NCI-H2171 treated with DMSO at 0.1 percent for 48 hours (cell line): Measurements from ENCODE around the gene CLEC19A.

Source experiments
- DNase-seq: peaks from one replicate; lab custom pipeline; 2025; lab: John Stamatoyannopoulos, UW

Gene CLEC19A

DNA sequence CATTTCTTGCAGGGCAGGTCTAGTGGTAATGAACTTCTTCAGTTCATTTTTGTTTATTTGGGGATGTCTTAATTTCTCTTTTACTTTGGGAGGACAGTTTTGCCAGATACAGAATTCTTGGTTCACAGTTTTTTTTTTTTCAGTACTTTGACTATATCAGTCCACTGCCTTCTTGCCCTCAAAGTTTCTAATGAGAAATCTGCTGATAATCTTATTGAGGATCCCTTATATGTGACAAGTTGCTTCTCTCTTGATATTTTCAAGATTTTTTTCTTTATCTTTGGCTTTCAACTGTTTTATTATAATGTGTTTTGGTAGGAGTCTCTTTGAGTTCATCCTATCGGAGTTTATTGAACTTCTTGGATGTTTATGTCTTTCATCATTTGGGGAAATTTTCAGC, 42.8 kb downstream of the CLEC19A start:
- no peak for DNase-seq

DNA sequence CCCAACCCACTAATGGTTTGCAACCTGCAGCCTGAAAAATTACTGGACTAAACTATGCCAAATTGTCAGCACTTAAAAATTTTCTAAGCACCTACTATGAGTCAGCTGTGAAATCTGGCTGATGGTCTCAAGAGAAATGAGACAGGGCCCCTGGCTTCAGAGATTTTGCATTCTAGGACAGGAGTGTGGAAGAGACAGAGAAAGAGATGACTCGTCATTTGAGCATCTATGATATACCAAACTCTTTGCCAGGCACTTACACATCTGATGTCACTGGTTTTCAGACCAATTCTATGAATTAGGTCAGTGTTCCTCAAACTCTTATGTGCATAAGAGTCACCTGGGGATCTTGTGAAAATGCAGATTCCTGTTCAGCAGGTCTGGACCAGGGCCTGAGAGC, 44.4 kb downstream of the CLEC19A start:
- DNase-seq = no peak

GRCh38 chr16:19330841-19331397, 45.4 kb downstream of the CLEC19A start:
- DNase-seq = no peak

GRCh38 chr16:19331794-19332193, 46.3 kb downstream of the CLEC19A start:
- DNase-seq = no peak

DNA sequence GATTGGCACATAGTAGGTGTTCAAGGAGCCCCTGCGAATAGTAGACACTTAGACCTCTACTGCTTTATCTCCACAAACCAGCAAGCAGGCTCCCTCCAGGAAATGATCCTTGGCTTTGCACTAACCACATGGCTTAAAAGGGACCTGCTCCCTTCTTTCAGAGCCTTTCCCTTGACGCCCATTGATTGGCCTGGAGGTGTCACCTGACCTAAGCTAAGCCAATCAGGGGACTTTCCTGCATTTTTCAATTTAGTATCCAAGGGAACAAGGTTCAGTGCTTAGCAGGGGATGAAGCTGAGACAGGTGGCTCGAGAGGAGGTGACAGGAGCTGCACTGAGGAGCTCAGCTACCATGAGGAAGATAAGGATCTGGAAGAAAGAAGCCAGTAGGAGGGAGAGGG, 52.8 kb downstream of the CLEC19A start:
- peak; percentile 58 for DNase-seq

DNA sequence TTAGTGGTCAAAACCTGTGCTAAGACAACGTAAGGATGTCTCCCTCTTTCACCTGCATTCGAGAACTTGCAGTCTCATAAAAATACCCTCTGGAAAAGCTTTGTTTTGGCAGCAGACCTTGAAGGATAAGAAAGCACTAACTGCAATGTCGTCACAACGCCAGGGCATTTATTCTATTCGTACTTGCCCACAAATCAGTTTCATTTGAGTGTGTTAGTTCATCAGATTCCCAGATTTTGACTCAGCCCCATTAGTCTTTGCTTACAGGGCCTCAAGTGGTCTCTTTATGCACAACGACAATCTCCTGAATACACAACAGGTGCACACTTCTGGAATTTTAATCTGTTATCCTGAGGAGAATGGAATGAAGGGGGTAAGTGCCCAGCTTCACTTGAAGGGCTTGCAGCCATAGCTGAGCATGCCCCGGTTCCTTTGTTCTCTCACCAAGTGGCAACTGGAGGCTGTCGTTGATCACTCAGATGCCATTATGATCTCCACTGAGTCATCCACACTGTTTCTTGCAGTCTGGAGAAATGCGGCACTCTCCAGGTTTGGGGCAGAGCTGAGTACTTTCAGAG, 58.8 kb downstream of the CLEC19A start:
- no peak for DNase-seq

- no peak for DNase-seq
These were observed 59.4 kb downstream of the CLEC19A start for GRCh38 chr16:19344980-19345379.

DNA sequence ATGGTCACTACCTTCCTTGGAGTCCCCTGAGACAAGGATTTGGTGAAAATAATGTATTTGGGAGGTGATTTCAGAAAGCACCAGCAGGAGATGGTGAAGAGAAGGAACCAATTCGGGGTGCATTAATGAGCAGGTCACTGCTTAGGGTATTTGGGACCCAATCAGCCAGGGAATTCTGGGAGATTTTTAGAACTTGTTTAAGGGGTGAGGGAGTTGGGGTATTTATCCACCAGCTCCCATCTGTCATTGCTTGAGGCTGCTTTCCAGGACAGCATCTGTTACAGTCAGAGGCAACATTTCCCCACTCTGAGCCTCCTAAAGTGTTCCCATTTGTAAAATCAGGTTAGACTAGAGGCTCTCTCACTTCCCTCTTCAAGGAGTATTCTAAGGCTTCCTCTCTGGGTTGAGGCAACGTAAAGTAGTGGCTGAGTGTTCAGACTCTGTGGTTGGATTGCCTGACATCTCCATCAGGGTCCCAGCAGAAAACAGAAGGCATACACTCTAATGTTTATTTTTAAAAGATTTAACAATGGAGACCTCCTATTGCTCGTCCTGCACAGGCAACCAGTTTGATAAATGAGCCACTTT, 60.9 kb downstream of the CLEC19A start:
- DNase-seq = peak; percentile 45

GRCh38 chr16:19348125-19348524, 62.6 kb downstream of the CLEC19A start:
- no peak for DNase-seq

DNA sequence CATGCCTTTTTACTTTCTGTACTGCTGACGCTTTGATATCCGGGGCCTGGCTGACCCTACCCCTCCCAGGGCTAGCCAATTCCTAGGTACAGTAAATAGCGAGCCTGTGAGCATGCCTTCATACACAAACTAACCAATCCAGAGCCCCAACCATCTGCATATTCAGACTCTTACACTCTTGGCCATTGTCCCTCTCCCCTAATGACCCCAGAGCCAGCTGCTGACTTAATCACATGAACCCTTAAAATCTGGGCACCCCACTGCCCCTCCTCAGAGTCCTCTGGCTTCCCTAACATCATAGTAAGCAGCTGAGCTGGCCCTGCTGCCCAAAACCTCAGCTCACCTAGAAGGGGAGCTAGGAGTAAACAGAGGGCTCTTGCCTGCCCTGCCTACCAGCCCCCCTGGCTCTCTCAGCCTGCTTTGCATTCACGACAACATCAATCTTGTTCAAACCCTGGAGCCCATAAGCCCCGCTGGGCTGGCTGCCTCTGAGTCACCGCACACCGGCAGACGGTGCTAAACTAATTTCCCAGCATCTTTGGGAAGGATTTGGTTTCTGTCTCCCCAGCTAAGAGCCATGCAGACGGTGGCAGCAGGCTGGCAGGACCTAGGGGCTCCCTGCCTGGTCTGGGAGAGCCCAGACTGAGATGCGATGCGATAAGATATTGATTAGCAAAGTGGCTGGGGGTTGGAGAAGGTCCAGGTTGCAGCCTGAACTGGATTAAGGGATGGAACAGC, 63.2 kb downstream of the CLEC19A start:
- DNase-seq = peak; percentile 85

GRCh38 chr16:19354371-19354770, 68.8 kb downstream of the CLEC19A start:
- DNase-seq = no peak

GRCh38 chr16:19356024-19356952, 70.8 kb downstream of the CLEC19A start:
- no peak for DNase-seq

- no peak for DNase-seq
These were observed 74.0 kb downstream of the CLEC19A start for GRCh38 chr16:19359556-19359955.
